Activated naive CD8-positive, alpha-beta T cell treated with anti-CD3 and anti-CD28 coated beads, Interleukin-2, amount 50 U/mL, for 24 hours (primary cell): ENCODE data around the gene OXGR1.
"Not testable (repeated sequence)": the region's sequence is repeated elsewhere in the genome, so short reads cannot be mapped to it uniquely, and the experiment has no call there.

Experiments
- ATAC-seq: fragments of 150-1000 bp; cut with Tn5 transposase; one replicate; pipeline ENCODE4 v1.10.0; 2021
- DNase-seq: peaks from one replicate; pipeline ENCODE4 v3.0.0; 2021
- H3K27ac Mint-ChIP-seq: one replicate; pipeline ENCODE4 v1.8.0; 2021; ENCODE audit warnings: mild to moderate bottlenecking, mixed read lengths
- H3K27me3 Mint-ChIP-seq: one replicate; pipeline ENCODE4 v1.8.0; 2021; ENCODE audit warnings: mixed read lengths
- H3K36me3 Mint-ChIP-seq: one replicate; pipeline ENCODE4 v1.8.0; 2021; ENCODE audit warnings: low read depth, mixed read lengths
- H3K4me1 Mint-ChIP-seq: one replicate; pipeline ENCODE4 v1.8.0; 2021; ENCODE audit warnings: mixed read lengths
- H3K4me3 Mint-ChIP-seq: one replicate; pipeline ENCODE4 v1.8.0; 2021; ENCODE audit warnings: mild to moderate bottlenecking, moderate library complexity, mixed read lengths
- H3K9me3 Mint-ChIP-seq: one replicate; pipeline ENCODE4 v1.8.0; 2021; ENCODE audit warnings: mixed read lengths

Gene OXGR1

GRCh38 chr13:96994017-96994857, at the start of gene OXGR1:
TSS of gene OXGR1 (minus strand) at chr13:96994476. CDS start at chr13:96987759, 6,717 bp downstream.
- DNase-seq (no peak), ATAC-seq (no peak)
- Mint-ChIP-seq H3K27me3 (peaks cover 40% of the 10 kb centered on the region), H3K4me3 (no peak within 1 kb of the TSS), H3K4me1 (peaks cover 3% of the 10 kb centered on the region), H3K27ac (no peak within 1 kb of the TSS), H3K36me3 (no peaks in the 10 kb centered on the region), H3K9me3 (peaks cover 5% of the 10 kb centered on the region)

- Mint-ChIP-seq H3K9me3 (no peaks in the 10 kb centered on the region), H3K27ac (no peak overlapping the region), H3K27me3 (peaks cover 6% of the 10 kb centered on the region), H3K4me3 (no peak overlapping the region), H3K36me3 (no peaks in the 10 kb centered on the region), H3K4me1 (no peaks in the 10 kb centered on the region)
- ATAC-seq: no peak
- DNase-seq: no peak
These were observed 49.0 kb upstream of the OXGR1 start for GRCh38 chr13:97043302-97043701.

GRCh38 chr13:97030705-97031452, 36.6 kb upstream of the OXGR1 start:
- DNase-seq (no peak), ATAC-seq (no peak)
- H3K27ac Mint-ChIP-seq: no peak overlapping the region
- H3K4me1 Mint-ChIP-seq: no peaks in the 10 kb centered on the region
- no peaks in the 10 kb centered on the region for H3K36me3 Mint-ChIP-seq
- H3K27me3 Mint-ChIP-seq: peaks cover 24% of the 10 kb centered on the region
- H3K4me3 Mint-ChIP-seq: no peak overlapping the region
- H3K9me3 Mint-ChIP-seq: peaks cover 4% of the 10 kb centered on the region

GRCh38 chr13:97028441-97029299, 34.4 kb upstream of the OXGR1 start:
- Mint-ChIP-seq H3K9me3 (no peaks in the 10 kb centered on the region), H3K36me3 (no peaks in the 10 kb centered on the region), H3K4me3 (no peak overlapping the region), H3K27me3 (peaks cover 19% of the 10 kb centered on the region), H3K4me1 (no peaks in the 10 kb centered on the region), H3K27ac (no peak overlapping the region)
- DNase-seq: peak; percentile 52
- ATAC-seq: peak; percentile 65

- no peaks in the 10 kb centered on the region for H3K4me1 Mint-ChIP-seq
- H3K27ac Mint-ChIP-seq: no peak overlapping the region
- ATAC-seq (no peak), DNase-seq (no peak)
- H3K9me3 Mint-ChIP-seq: no peaks in the 10 kb centered on the region
- H3K4me3 Mint-ChIP-seq: no peak overlapping the region
- peaks cover 21% of the 10 kb centered on the region for H3K27me3 Mint-ChIP-seq
- no peaks in the 10 kb centered on the region for H3K36me3 Mint-ChIP-seq
These were observed 32.9 kb upstream of the OXGR1 start for GRCh38 chr13:97027162-97027554.

- ATAC-seq: no peak
- H3K4me3 Mint-ChIP-seq: no peak overlapping the region
These were observed 32.4 kb upstream of the OXGR1 start for GRCh38 chr13:97026531-97027161.

GRCh38 chr13:97023812-97024211, 29.5 kb upstream of the OXGR1 start:
- not testable (repeated sequence) for H3K4me3 Mint-ChIP-seq, H3K27ac Mint-ChIP-seq, ATAC-seq, H3K4me1 Mint-ChIP-seq, H3K9me3 Mint-ChIP-seq, DNase-seq, H3K36me3 Mint-ChIP-seq
- H3K27me3 Mint-ChIP-seq: peaks cover 21% of the 10 kb centered on the region

More at GRCh38 chr13:97026531-97027161, 32.4 kb upstream of the OXGR1 start:
- Mint-ChIP-seq H3K4me1 (no peaks in the 10 kb centered on the region), H3K27me3 (peaks cover 21% of the 10 kb centered on the region), H3K36me3 (no peaks in the 10 kb centered on the region), H3K9me3 (no peaks in the 10 kb centered on the region), H3K27ac (no peak overlapping the region)
- DNase-seq: no peak

- no peak overlapping the region for H3K27ac Mint-ChIP-seq
- H3K27me3 Mint-ChIP-seq: peaks cover 20% of the 10 kb centered on the region
- DNase-seq: no peak
- no peak overlapping the region for H3K4me3 Mint-ChIP-seq
- no peak for ATAC-seq
- H3K9me3 Mint-ChIP-seq: no peaks in the 10 kb centered on the region
- H3K36me3 Mint-ChIP-seq: no peaks in the 10 kb centered on the region
- H3K4me1 Mint-ChIP-seq: no peaks in the 10 kb centered on the region
These were observed 28.8 kb upstream of the OXGR1 start for GRCh38 chr13:97023117-97023516.

GRCh38 chr13:97021241-97021640, 27.0 kb upstream of the OXGR1 start:
- Mint-ChIP-seq H3K36me3 (no peaks in the 10 kb centered on the region), H3K4me3 (no peak overlapping the region), H3K9me3 (no peaks in the 10 kb centered on the region), H3K27me3 (peaks cover 27% of the 10 kb centered on the region), H3K4me1 (no peaks in the 10 kb centered on the region), H3K27ac (no peak overlapping the region)
- ATAC-seq (no peak), DNase-seq (no peak)

- H3K4me1 Mint-ChIP-seq: peaks cover 3% of the 10 kb centered on the region
- no peaks in the 10 kb centered on the region for H3K9me3 Mint-ChIP-seq
- ATAC-seq (no peak), DNase-seq (no peak)
- peaks cover 27% of the 10 kb centered on the region for H3K27me3 Mint-ChIP-seq
- H3K4me3 Mint-ChIP-seq: no peak overlapping the region
- no peak overlapping the region for H3K27ac Mint-ChIP-seq
- no peaks in the 10 kb centered on the region for H3K36me3 Mint-ChIP-seq
These were observed 26.5 kb upstream of the OXGR1 start for GRCh38 chr13:97020689-97021240.

- no peak for DNase-seq
- peaks cover 31% of the 10 kb centered on the region for H3K27me3 Mint-ChIP-seq
- H3K36me3 Mint-ChIP-seq: no peaks in the 10 kb centered on the region
- H3K4me1 Mint-ChIP-seq: peaks cover 7% of the 10 kb centered on the region
- H3K9me3 Mint-ChIP-seq: no peaks in the 10 kb centered on the region
- no peak overlapping the region for H3K27ac Mint-ChIP-seq
- ATAC-seq: no peak
- no peak overlapping the region for H3K4me3 Mint-ChIP-seq
These were observed 25.9 kb upstream of the OXGR1 start for GRCh38 chr13:97020194-97020593.

GRCh38 chr13:97019236-97019635, 25.0 kb upstream of the OXGR1 start:
- Mint-ChIP-seq H3K27ac (no peak overlapping the region), H3K9me3 (no peaks in the 10 kb centered on the region), H3K27me3 (peaks cover 37% of the 10 kb centered on the region), H3K36me3 (no peaks in the 10 kb centered on the region), H3K4me3 (no peak overlapping the region), H3K4me1 (peaks cover 7% of the 10 kb centered on the region)
- DNase-seq (no peak), ATAC-seq (no peak)

GRCh38 chr13:97018029-97018819, 23.9 kb upstream of the OXGR1 start:
- Mint-ChIP-seq H3K4me1 (peaks cover 7% of the 10 kb centered on the region), H3K9me3 (no peaks in the 10 kb centered on the region), H3K4me3 (no peak overlapping the region), H3K27me3 (peaks cover 46% of the 10 kb centered on the region), H3K36me3 (no peaks in the 10 kb centered on the region), H3K27ac (no peak overlapping the region)
- ATAC-seq (peak; percentile 49), DNase-seq (peak; percentile 7)
